Stimulated activated memory B cell treated with anti-CD40 and anti-IgM and Interleukin-4, amounts not matched to agents 10 μg/mL and 1 μg/mL and 100 μg/mL, for 72 hours (primary cell): ENCODE measurements around the gene CD40.
"Not testable (repeated sequence)": the region's sequence is repeated elsewhere in the genome, so short reads cannot be mapped to it uniquely, and the experiment has no call there.

Source experiments
- ATAC-seq: fragments of 150-1000 bp; cut with Tn5 transposase; 2 replicates; pipeline ENCODE4 v1.10.0; 2021
- H3K27ac Mint-ChIP-seq: one replicate; pipeline ENCODE4 v1.8.0; 2022; ENCODE audit warnings: mild to moderate bottlenecking, mixed read lengths
- H3K27me3 Mint-ChIP-seq: one replicate; pipeline ENCODE4 v1.8.0; 2022; ENCODE audit warnings: mixed read lengths
- H3K36me3 Mint-ChIP-seq: one replicate; pipeline ENCODE4 v1.8.0; 2022; ENCODE audit warnings: mixed read lengths
- H3K4me1 Mint-ChIP-seq: one replicate; pipeline ENCODE4 v1.8.0; 2022; ENCODE audit warnings: mixed read lengths
- H3K4me3 Mint-ChIP-seq: one replicate; pipeline ENCODE4 v1.8.0; 2022; ENCODE audit warnings: mild to moderate bottlenecking, moderate library complexity, mixed read lengths
- H3K9me3 Mint-ChIP-seq: one replicate; pipeline ENCODE4 v1.8.0; 2022; ENCODE audit warnings: mixed read lengths

CD40 gene

DNA sequence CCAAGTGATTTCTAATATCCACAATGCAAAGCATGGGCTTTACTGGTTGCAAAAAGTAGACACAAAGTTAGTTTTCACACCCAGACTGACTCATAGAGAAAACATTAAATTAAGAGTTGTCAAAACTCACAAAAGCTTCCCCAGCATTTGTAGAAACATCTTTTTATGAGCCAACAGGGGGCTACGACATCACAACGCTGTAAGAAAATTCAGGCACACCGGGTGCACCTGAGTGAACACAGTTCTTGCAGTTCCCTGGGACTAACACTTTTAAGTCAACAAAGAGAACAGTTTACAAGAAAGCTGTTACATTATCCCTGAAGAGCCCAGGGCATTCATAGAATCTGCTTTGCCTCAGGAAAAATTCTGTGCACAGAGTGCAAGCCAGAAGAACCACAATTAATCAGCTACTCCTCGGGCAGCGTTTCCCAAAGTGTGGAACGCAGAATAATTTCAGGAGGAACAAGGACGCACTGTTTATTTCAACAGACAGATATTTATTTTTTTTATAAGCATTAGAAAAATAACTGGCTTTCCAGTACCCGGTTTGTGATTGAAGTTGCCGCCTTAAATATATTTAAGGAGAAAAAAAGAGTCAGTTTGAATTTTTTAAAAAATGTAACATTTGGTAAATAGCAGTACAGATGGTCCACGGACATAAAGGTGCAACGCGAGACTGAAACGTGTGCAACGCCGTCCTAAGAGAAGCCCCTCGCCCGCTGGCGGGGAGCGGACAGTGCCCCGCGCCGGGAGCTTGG, 29.5 kb upstream of the CD40 start:
- Mint-ChIP-seq H3K4me1 (peaks cover 51% of the 10 kb centered on the region), H3K9me3 (no peaks in the 10 kb centered on the region), H3K4me3 (peak overlapping the region; percentile 87), H3K27me3 (no peaks in the 10 kb centered on the region), H3K27ac (peak overlapping the region; percentile 89), H3K36me3 (no peaks in the 10 kb centered on the region)
- ATAC-seq = no peak

- H3K4me3 Mint-ChIP-seq = peak overlapping the region; percentile 87
- H3K4me1 Mint-ChIP-seq = peaks cover 50% of the 10 kb centered on the region
- peak; percentile 68 for ATAC-seq
- peak overlapping the region; percentile 89 for H3K27ac Mint-ChIP-seq
- H3K36me3 Mint-ChIP-seq = no peaks in the 10 kb centered on the region
- no peaks in the 10 kb centered on the region for H3K9me3 Mint-ChIP-seq
- H3K27me3 Mint-ChIP-seq = no peaks in the 10 kb centered on the region
These were observed 29.0 kb upstream of the CD40 start for GRCh38 chr20:46089167-46089416.

GRCh38 chr20:46089417-46090388, 28.4 kb upstream of the CD40 start, which contains the start of gene NCOA5:
Gene NCOA5, minus strand, starts transcription at chr20:46089962. Its CDS starts 10,538 bp downstream, at chr20:46079424.
- peak within 1 kb of the TSS; percentile 87 for H3K4me3 Mint-ChIP-seq
- peak within 1 kb of the TSS; percentile 89 for H3K27ac Mint-ChIP-seq
- no peaks in the 10 kb centered on the region for H3K9me3 Mint-ChIP-seq
- ATAC-seq = peak; percentile 97
- H3K4me1 Mint-ChIP-seq = peaks cover 44% of the 10 kb centered on the region
- H3K27me3 Mint-ChIP-seq = no peaks in the 10 kb centered on the region
- no peaks in the 10 kb centered on the region for H3K36me3 Mint-ChIP-seq

- not testable (repeated sequence) for H3K27me3 Mint-ChIP-seq, H3K4me3 Mint-ChIP-seq, H3K27ac Mint-ChIP-seq, H3K36me3 Mint-ChIP-seq, ATAC-seq, H3K9me3 Mint-ChIP-seq
- H3K4me1 Mint-ChIP-seq = peaks cover 22% of the 10 kb centered on the region
These were observed 26.2 kb upstream of the CD40 start for GRCh38 chr20:46091622-46092535.

DNA sequence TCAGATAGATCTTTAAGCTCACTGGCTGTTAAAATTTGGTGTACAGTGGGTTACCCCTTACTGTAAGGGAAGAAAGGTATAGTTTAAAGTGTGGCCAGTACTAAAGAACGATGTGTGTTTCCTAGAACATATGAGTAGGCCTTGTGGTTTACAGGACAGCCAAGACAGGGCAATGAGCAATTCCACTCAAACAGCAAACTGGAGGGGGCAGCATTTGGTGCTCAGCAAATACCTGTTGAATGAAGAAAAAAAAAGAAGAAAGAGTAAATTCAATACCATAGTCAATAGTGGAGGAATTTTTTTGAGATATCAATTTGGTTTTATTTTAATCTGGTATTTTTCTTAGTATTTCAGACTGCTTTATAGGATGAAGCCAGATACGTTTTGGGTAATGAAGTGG, 24.6 kb upstream of the CD40 start:
- Mint-ChIP-seq H3K36me3 (no peaks in the 10 kb centered on the region), H3K4me3 (no peak overlapping the region), H3K9me3 (no peaks in the 10 kb centered on the region), H3K4me1 (peaks cover 8% of the 10 kb centered on the region), H3K27me3 (no peaks in the 10 kb centered on the region), H3K27ac (no peak overlapping the region)
- ATAC-seq = no peak

DNA sequence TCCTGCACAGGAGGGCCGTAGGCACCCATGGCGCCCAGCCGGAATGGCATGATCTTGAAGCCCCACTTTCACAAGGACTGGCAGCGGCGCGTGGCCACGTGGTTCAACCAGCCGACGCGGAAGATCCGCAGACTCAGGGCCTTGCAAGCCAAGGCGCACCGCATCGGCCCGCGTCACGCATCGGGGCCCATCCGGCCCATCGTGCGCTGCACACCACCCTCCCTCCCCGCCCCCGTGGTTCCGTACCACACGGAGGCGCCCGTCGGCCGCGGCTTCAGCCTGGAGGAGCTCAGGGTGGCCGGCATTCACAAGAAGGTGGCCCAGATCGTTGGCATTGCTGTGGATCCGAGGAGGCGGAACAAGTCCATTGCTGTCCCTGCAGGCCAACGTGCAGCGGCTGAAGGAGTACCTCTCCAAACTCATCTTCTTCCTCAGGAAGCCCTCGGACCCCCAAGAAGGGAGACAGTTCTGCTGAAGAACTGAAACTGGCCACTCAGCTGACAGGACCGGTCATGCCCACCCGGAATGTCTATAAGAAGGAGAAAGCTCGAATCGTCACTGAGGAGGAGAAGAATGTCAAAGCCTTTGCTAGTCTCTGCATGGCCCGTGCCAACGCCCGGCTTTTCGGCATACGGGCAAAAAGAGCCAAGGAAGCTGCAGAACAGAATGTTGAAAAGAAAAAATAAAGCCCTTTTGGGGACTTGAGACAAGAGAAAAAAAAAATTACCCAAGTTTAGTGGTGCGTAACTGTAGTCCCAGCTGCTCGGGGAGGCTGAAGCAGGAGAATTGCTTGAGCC, 18.4 kb upstream of the CD40 start:
- Mint-ChIP-seq H3K4me3 (peak overlapping the region; percentile 67), H3K9me3 (no peaks in the 10 kb centered on the region), H3K27ac (peak overlapping the region; percentile 57), H3K27me3 (no peaks in the 10 kb centered on the region), H3K36me3 (no peaks in the 10 kb centered on the region), H3K4me1 (peaks cover 19% of the 10 kb centered on the region)
- peak; percentile 93 for ATAC-seq

- H3K4me3 Mint-ChIP-seq, H3K9me3 Mint-ChIP-seq, H3K36me3 Mint-ChIP-seq, H3K27me3 Mint-ChIP-seq, ATAC-seq: not testable (repeated sequence)
- Mint-ChIP-seq H3K27ac (peak overlapping the region; percentile 57), H3K4me1 (peaks cover 19% of the 10 kb centered on the region)
These were observed 17.7 kb upstream of the CD40 start for GRCh38 chr20:46100444-46100843.

DNA sequence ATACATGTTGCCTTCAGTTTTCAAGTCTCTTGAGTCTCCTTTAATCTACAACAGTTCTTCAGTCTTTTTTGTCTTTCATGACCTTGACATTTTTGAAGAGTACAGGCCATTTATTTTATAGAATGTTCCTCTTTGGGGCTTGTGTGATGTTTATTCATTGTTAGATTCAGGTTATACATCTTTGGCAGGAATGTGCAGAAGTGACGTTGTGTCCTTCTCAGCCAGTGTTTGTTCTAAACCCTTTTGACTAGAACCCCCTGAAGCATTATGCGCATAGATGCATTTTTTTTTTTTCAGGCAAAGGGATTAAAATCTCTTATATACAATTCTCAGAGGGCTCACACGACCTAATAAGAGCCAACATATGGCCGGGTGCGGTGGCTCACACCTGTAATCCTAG, 17.1 kb upstream of the CD40 start:
- ATAC-seq = no peak
- peaks cover 19% of the 10 kb centered on the region for H3K4me1 Mint-ChIP-seq
- no peaks in the 10 kb centered on the region for H3K9me3 Mint-ChIP-seq
- H3K27ac Mint-ChIP-seq = no peak overlapping the region
- H3K27me3 Mint-ChIP-seq = no peaks in the 10 kb centered on the region
- H3K36me3 Mint-ChIP-seq = no peaks in the 10 kb centered on the region
- H3K4me3 Mint-ChIP-seq = no peak overlapping the region

GRCh38 chr20:46101957-46102356, 16.2 kb upstream of the CD40 start:
- H3K27ac Mint-ChIP-seq = no peak overlapping the region
- no peaks in the 10 kb centered on the region for H3K9me3 Mint-ChIP-seq
- H3K4me3 Mint-ChIP-seq = no peak overlapping the region
- ATAC-seq = no peak
- peaks cover 22% of the 10 kb centered on the region for H3K4me1 Mint-ChIP-seq
- no peaks in the 10 kb centered on the region for H3K27me3 Mint-ChIP-seq
- H3K36me3 Mint-ChIP-seq = no peaks in the 10 kb centered on the region

DNA sequence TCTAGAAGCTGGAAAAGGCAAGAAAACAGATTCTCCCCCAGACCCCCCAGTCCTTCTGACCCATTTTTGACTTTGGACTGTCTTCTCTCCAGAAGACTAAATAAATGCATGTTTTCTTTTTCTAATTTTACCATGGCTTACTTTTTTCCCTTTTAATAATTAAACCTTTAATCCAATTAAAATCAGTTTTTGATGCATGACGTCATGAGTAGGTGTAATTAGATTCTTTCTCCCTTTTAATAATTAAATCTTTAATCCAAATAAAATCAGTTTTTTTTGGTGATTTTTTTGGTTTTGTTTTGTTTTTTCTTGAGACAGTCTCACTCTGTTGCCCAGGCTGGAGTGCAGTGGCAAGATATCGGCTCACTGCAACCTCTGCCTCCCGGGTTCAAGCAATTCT, 15.2 kb upstream of the CD40 start:
- Mint-ChIP-seq H3K4me1 (peaks cover 32% of the 10 kb centered on the region), H3K27me3 (no peaks in the 10 kb centered on the region), H3K36me3 (no peaks in the 10 kb centered on the region), H3K4me3 (no peak overlapping the region), H3K27ac (no peak overlapping the region), H3K9me3 (no peaks in the 10 kb centered on the region)
- ATAC-seq = no peak

DNA sequence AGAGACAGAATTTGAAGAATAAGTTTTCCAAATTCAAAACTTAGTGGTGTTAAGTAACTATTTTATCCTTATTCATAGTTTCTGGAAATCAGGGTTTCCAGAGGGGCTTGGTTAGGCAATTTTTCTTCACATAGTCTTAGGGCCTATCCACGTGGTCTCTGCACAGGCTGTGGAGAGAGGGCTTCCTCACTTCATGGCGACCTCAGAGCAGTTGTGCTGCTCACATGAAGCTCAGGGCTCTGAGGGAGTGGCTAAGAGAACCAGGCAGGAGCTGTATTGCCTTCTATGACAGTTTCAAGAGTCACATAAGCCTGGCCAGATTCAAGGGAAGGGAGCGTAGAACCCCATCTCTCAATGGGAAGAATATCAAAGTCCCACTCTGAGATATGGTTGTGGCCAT, 13.9 kb upstream of the CD40 start:
- Mint-ChIP-seq H3K4me1 (peaks cover 44% of the 10 kb centered on the region), H3K4me3 (no peak overlapping the region), H3K27ac (no peak overlapping the region), H3K36me3 (no peaks in the 10 kb centered on the region), H3K27me3 (no peaks in the 10 kb centered on the region), H3K9me3 (no peaks in the 10 kb centered on the region)
- no peak for ATAC-seq

DNA sequence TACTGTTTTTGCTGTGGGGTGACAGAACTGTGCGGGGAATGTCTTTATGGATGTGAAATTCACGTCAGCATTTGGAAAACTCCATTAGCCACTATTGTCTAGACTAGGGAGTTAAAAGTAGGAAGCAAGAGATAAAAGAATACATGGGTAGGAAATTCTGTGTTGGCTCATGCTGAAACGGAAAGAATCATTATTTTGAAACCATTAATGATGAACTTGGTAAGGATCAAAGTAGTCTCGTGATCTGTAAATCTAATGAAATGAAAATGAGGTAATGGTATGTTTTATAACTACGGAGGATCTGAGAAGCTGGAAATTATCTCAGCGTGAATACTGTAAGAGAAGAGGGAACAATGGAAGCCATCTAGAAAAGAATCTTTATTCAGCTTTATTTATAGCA, 11.1 kb upstream of the CD40 start:
- no peak overlapping the region for H3K4me3 Mint-ChIP-seq
- no peaks in the 10 kb centered on the region for H3K27me3 Mint-ChIP-seq
- ATAC-seq = no peak
- no peaks in the 10 kb centered on the region for H3K36me3 Mint-ChIP-seq
- peaks cover 43% of the 10 kb centered on the region for H3K4me1 Mint-ChIP-seq
- H3K27ac Mint-ChIP-seq = peak overlapping the region; percentile 80
- H3K9me3 Mint-ChIP-seq = no peaks in the 10 kb centered on the region

GRCh38 chr20:46108435-46108841, 9.7 kb upstream of the CD40 start:
- Mint-ChIP-seq H3K9me3 (no peaks in the 10 kb centered on the region), H3K27me3 (no peaks in the 10 kb centered on the region), H3K4me3 (peak overlapping the region; percentile 35), H3K27ac (peak overlapping the region; percentile 80), H3K36me3 (no peaks in the 10 kb centered on the region), H3K4me1 (peaks cover 51% of the 10 kb centered on the region)
- ATAC-seq = peak; percentile 95

- no peaks in the 10 kb centered on the region for H3K27me3 Mint-ChIP-seq
- no peaks in the 10 kb centered on the region for H3K9me3 Mint-ChIP-seq
- ATAC-seq = no peak
- no peaks in the 10 kb centered on the region for H3K36me3 Mint-ChIP-seq
- H3K4me3 Mint-ChIP-seq = no peak overlapping the region
- H3K27ac Mint-ChIP-seq = peak overlapping the region; percentile 80
- H3K4me1 Mint-ChIP-seq = peaks cover 56% of the 10 kb centered on the region
These were observed 9.1 kb upstream of the CD40 start for GRCh38 chr20:46108976-46109375.
